Activated CD8-positive, alpha-beta memory T cell treated with anti-CD3 and anti-CD28 coated beads, Interleukin-2, amount 50 U/mL, for 48 hours (primary cell): ENCODE measurements around the gene LY6G6F.

Experiments
- DNase-seq: peaks from one replicate; pipeline ENCODE4 v3.0.0-alpha.2; 2020

Gene LY6G6F, protein sequence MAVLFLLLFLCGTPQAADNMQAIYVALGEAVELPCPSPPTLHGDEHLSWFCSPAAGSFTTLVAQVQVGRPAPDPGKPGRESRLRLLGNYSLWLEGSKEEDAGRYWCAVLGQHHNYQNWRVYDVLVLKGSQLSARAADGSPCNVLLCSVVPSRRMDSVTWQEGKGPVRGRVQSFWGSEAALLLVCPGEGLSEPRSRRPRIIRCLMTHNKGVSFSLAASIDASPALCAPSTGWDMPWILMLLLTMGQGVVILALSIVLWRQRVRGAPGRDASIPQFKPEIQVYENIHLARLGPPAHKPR

GRCh38 chr6:31706599-31706998 is at the start of gene LY6G6F:
Gene LY6G6F (plus strand): TSS chr6:31706866. CDS start chr6:31706907, 41 bp downstream.
- DNase-seq: no peak

- no peak for DNase-seq
Measured at GRCh38 chr6:31657406-31658157, 49.1 kb upstream of the LY6G6F start.

DNA sequence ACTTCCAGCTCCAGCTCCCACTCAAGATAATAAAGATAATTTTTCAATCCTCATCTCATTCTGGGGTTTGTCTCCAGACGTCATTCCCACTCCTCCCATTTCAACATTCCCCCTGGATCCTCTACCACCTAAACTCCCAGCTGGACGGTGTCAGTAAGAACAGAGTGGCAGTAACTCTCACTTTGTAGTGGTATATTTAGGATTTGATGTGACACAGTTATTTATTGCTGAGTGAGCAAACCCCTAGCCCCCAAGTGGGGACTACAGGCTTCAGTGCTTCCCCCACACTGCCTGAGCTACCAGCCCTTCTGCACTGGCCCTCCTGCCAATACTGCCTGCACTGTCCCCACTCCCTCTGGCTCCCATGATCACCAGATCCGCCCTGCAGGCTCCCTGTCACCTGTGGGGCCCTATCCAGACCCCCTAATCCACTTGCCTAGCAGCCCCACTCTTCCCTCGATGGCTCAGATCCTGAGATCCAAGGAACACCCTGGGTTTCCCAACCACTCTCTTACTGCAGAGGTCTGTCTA is 48.4 kb upstream of the LY6G6F start:
- no peak for DNase-seq

- no peak for DNase-seq
Measured at GRCh38 chr6:31658983-31659648, 47.5 kb upstream of the LY6G6F start.

DNA sequence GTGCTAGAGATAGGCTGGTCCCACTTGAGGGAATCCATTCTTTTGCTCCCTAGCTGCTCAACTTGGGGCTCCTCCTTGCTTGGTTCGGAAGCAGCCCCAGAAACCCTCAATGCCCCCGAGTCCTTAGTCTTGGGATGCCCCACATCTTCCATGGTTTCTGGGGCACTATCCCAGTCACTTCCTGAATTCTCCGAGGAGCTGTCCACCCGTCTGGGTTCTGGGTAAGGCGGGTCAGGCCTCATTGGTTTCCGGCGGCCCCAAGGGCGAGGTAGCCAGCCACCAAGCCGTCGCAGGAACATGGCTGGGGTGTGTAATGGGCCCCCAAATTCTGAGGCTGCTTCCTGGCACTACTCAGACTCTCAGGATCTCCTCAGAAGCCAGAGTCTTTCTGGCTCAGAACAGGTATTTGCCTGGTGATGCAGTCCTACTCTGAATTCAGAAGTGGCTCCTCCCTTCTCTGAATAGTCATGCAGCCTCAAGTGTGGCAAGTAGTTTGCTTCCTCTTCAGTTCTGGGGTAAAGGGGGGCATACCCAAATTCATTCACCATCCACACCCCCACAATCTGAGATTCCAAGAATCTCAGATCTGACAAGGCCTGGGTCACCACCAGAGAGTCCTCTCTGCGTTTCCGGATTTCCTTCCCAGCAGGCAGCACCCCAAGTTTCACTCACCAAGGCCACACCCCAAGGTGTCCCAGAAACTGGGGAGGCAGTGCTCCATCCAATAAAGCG is 46.9 kb upstream of the LY6G6F start:
- DNase-seq: peak; percentile 75

DNA sequence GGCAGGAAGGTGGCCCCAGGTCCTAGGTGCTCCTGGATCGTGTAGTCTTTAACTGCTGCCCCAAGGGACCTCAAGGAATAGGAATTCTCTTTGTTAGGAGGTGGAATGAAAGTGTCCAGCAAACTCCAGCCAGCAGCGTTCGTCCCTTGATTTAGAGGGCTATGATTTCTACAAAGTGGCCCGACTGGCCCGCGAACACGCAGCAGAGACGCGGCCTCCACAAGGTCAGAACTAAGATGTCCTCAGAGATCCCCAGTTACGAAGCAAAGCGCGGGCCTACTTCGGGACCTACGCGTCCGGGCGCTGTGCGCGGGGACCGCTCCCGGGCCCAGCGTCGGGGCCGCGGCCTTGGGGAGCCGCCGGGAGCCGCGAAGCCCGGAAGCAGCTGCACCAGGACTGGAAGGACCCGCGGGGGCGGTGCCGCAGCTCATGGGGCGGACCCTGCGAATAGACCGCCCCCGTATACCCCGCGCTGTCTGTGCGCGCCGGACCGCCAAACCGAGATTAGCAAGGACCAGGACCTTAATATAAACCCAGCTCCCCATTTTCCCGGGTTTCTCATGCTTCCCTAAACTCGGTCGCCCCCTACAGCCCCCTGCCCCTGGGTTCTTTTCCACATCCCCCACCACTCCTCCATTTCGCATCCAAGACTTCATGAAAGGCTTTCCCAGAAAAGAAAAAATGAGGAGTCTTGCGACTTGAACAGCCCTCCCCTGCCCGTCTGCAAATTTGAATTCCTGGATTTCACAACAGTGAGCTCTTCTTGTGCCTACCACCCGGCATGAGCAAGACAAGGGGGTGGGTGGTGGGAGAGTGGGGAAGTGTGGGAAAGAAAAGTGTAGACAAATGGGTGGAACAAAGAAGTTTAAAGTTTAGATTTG is 46.0 kb upstream of the LY6G6F start, which contains the start of gene C6orf47:
Gene C6orf47 (minus strand): TSS at position 398 of the 881 bp plus-strand sequence. CDS start 831 bp downstream, outside the sequence.
- DNase-seq: peak; percentile 88

DNA sequence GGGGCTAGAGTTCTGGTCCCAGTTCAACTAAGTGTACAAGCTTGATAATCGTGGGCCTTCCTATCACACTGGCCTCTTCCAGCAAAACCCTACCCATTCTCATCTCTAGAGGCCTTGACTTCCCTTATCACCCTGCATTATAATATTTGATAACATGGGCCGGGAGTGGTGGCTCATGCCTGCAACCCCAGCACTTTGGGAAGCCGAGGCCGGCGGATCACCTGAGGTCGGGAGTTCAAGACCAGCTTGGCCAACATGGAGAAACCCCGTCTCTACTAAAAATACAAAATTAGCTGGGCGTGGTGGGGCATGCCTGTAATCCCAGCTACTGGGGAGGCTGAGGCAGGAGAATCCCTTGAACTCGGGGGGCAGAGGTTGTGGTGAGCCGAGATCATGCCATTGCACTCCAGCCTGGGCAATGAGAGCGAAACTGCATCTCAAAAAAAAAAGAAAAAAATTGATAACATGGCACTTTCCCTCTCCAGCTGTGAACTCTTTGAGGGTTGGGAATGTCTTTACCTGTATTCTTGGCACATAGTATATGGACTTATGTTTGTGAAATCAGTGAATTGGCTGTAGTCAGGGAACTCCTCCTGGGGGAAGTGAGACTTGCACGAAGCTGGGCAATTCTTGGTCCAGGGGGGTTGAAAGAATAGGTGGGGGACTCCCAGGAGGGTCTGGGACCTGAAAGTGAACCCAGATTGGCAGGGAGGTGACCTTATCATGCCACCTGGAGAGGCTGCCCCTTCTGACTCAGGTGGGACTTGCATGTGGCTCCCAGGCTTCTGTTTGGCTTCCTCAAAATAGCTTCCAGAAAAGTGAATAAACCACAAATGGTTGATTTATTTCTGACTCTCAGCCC is 45.2 kb upstream of the LY6G6F start:
- no peak for DNase-seq

- DNase-seq: no peak
Measured at GRCh38 chr6:31662124-31662723, 44.4 kb upstream of the LY6G6F start.

- DNase-seq: no peak
Measured at GRCh38 chr6:31663126-31663960, 43.3 kb upstream of the LY6G6F start.

GRCh38 chr6:31663961-31664789 is 42.5 kb upstream of the LY6G6F start:
- DNase-seq: peak; percentile 63

GRCh38 chr6:31664790-31665500 is 41.7 kb upstream of the LY6G6F start, which contains the start of gene GPANK1:
Gene GPANK1 (minus strand): TSS chr6:31664997. CDS start chr6:31664478, 519 bp downstream.
- DNase-seq: peak; percentile 92

DNA sequence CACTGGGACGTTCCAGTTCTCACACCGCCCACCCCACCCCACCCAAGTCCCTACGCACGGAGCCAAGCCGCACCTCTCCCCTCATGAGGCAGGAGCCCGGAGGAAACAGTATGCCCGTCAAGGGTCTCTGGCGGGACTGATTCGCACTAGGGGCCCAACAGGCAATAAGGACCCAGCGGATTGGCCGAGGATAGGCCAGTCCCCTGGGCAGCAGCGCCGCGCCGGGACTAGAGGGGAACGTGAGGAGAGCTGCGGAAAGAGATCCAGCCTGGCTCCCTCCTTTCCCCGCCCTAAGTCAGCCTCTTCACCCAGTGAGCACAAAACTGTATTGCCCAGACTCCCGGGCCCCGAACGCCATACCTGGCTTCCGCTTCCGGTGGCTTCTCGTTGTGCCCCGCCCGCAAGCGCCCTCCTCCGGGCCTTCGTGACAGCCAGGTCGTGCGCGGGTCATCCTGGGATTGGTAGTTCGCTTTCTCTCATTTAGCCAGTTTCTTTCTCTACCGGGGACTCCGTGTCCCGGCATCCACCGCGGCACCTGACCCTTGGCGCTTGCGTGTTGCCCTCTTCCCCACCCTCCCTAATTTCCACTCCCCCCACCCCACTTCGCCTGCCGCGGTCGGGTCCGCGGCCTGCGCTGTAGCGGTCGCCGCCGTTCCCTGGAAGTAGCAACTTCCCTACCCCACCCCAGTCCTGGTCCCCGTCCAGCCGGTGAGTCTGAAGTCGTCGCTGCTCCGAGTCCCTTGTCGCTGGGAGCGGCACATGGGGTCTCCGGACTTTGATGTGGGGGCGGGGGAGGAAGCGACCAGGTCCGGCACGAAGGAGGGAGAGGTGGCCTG is 40.9 kb upstream of the LY6G6F start, which contains the start of gene CSNK2B:
Gene CSNK2B (plus strand): TSS at position 580 of the 836 bp plus-strand sequence. CDS start 752 bp downstream, outside the sequence.
- DNase-seq: peak; percentile 97

DNA sequence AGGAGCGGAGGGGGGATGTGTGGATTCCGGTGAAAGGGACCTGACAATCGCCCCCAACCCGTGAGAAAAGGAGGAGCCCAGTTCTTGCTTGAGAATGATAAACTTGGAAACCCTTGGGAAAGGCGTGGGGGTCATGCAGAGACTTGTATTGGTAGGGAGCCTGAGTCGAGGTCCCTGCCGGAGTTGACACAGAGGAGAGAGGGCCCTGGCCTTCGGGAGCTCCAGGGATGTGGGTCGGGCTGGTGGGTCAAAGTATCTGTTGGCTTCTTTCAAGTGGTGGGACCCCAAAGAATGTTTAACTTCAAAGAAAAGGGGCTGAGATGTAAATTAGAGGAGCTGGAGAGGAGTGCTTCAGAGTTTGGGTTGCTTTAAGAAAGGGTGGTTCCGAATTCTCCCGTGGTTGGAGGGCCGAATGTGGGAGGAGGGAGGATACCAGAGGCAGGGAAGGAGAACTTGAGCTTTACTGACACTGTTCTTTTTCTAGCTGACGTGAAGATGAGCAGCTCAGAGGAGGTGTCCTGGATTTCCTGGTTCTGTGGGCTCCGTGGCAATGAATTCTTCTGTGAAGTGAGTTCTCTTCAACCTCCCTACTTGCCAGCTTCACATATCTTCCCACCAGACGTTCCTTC is 40.2 kb upstream of the LY6G6F start:
- DNase-seq: peak; percentile 60

GRCh38 chr6:31669676-31670075 is 37.0 kb upstream of the LY6G6F start, which contains the start of gene LY6G5B:
Gene LY6G5B (plus strand): TSS chr6:31669976. CDS start chr6:31670951, 975 bp downstream.
- no peak for DNase-seq

GRCh38 chr6:31676322-31676903 is 30.3 kb upstream of the LY6G6F start:
- no peak for DNase-seq
